Measurements from ENCODE around the gene OR10A4.
"Not testable (repeated sequence)": the region's sequence is repeated elsewhere in the genome, so short reads cannot be mapped to it uniquely, and the experiment has no call there.

OR10A4 gene

DNA sequence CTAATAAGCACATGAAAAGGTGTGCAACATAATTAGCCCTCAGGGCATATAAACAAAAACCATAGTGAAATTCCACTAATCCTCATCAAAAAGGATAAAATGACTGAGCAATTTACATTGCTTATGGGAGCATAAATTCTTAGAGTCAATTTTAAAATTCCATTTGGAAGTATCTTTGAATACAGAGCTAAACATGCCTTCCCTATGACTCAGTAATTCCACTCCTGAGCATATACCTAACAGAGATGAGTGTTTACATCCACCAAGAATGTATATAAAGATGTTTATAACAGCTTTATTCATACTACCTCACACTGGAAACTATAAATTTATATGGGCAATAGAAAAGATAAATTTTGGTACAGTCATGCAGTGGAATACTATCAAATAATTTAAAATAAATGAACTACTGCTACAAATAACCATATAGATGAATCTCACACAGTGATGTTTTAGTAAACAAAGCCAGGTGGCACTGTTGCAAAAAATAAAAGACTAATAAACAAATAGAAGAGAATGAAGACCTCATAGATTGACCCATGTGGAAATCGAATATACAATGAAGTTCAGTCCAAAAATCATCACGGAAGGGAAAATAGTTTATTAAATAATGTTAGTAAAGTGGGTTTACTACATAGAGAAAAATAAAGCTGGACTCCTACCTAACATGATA, 24.0 kb downstream of the OR10A4 start:
- no peak for DNase-seq

DNA sequence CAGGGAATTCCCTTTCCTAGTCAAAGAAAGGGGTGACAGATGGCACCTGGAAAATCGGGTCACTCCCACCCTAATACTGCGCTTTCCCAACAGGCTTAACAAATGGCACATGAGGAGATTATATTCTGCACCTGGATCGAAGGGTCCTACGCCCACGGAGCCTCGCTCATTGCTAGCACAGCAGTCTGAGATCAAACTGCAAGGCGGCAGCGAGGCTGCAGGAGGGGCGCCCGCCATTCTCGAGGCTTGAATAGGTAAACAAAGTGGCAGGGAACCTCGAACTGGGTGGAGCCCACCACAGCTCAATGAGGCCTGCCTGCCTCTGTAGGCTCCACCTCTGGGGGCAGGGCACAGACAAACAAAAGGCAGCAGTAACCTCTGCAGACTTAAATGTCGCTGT, 28.4 kb downstream of the OR10A4 start:
- not testable (repeated sequence) for DNase-seq

DNA sequence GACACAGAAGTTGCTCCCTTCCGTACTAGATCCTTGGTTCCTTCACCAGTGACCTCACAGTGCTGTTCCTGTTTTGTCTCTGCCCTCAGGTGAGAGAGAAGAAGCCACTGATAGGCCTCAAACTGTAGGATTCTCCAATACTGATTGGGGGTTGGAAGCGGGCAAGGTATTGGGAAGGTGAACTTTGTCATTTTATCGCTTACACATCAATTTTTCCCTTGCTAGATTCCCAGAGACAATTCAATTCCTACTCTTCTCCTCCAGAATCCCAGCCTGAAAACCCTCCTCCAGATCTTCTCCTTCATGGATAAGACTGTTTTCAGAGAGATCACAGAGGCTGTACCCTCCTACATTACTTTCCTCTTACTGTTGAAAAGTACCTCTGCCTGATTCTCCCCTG, 35.0 kb downstream of the OR10A4 start:
- no peak for DNase-seq

GRCh38 chr11:6911948-6912347, 35.5 kb downstream of the OR10A4 start:
- no peak for DNase-seq

DNA sequence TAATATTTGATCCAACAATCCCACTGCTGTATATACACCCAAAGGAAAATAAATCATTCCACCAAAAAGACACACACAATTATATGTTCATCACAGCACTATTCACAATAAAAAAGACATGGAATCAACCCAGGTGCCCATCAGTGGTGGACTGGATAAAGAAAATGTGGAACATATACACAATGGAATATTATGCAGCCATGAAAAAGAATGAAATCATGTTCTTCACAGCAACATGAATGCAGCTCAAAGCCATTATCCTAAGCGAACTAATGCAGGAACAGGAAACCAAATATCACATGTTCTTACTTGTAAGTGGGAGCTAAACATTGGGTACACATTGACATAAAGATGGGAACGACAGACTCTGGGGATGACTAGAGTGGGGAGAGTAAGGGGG, 43.3 kb downstream of the OR10A4 start:
- no peak for DNase-seq

DNA sequence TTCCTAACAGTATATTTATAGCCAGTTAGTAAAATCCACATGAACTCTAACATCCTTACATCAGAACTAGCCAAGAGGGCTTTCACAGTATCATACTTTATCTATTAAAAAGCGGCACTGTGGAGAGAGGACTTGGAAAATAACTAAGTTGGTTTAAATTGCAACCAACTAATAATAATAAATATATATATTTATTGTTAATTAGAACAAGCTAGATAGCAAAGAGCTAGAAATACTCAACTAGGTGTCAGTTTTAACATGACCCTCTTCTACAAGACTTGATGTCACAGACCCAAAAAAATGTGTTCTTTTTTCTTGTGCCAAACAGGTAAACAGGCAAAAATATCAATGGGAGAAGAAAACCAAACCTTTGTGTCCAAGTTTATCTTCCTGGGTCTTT, 44.3 kb downstream of the OR10A4 start, which contains the start of gene OR2D3:
TSS of gene OR2D3 (plus strand) at position 301 of the 400 bp plus-strand sequence. CDS start at position 301, 0 bp downstream.
- no peak for DNase-seq

GRCh38 chr11:6925007-6925577, 48.7 kb downstream of the OR10A4 start:
- no peak for DNase-seq

- DNase-seq = no peak
Measured at GRCh38 chr11:6925636-6926207, 49.3 kb downstream of the OR10A4 start.

DNA sequence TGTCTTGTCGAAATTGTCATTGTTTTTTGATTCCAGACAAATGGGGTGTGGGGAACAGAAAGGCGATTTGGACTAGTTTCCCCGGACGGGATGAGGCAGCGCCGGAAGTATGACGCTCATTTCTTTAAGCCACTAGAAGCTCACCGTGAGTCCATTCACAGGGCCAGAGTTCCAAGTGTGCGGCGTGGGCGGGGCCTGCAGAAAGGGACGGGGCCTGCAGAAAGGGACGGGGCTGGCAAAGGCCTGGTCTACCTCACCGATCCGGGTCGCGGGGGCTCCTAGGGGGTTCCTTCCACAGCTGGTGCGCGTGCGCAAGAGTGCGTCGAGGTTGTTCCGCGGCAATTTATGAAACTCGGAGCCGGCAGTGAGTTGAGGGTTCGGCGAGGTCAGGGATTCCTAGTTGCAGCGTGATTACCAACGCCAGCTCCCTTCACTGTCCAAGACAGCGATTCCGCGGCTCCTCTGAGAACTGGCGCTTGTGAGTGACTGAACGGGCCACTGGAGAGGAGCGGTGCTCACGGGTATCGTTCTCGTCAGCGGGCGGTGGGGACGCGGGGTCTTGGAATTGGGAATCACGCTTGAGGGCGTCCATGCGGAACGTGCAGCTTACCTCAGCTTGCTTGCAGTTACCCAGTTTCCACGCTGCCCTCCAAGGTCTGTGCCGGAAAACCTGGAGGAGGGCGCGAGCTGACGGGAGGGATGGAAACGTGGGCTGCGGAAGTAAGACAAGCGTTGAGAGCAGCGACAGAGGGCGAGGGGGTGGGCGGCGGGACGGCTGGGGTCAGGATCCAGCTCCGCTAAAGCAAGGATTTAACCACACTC, 50.0 kb downstream of the OR10A4 start, which contains the start of gene ZNF215:
TSS of gene ZNF215 (plus strand) at position 219 of the 822 bp plus-strand sequence. CDS start 5,847 bp downstream, outside the sequence.
- DNase-seq = no peak

- DNase-seq = no peak
Measured at GRCh38 chr11:6927030-6927617, 50.7 kb downstream of the OR10A4 start.

All from NCI-H446 treated with DMSO at 0.1 percent for 48 hours (cell line).